ENCODE data around the gene TANGO2.

GRCh38 chr22:20080445-20080775 lies 59.5 kb downstream of the TANGO2 start:
- TF ChIP-seq EZH2 (IDR thresholded peaks at IDR 0.05; ENCODE audit: insufficient read depth, poor library complexity, severe bottlenecking) (no peak), EZH2phosphoT487 (IDR thresholded peaks at IDR 0.05; ENCODE audit: insufficient read depth, low read depth) (no peak)

Measured in GM23248 (cell line).